OCI-LY7 (cell line): ENCODE results near the gene TRAM2. TPM values are rescaled to one million over a fixed set of nuclear protein-coding genes. Genes with fewer than 3 reads are reported as not detected.

ENCODE experiments used
- BruUV-seq: library from RNA; stranded (reverse); fragments of 400-500 nt; replicated peaks from 2 replicates; lab custom pipeline; 2021; lab: Mats Ljungman, UMichigan
- CTCF ChIA-PET: fragments of 300-600 bp; sonication (Branson Sonifier 250); formaldehyde crosslinking; loops from one replicate; lab custom pipeline; 2022; ENCODE audit warnings: antibody characterized with exemption; ENCODE audit not compliant: unreplicated experiment; lab: Charles Lee
- POLR2A ChIA-PET: fragments of 300-600 bp; sonication (Branson Sonifier 250); formaldehyde crosslinking; loops from one replicate; lab custom pipeline; 2022; ENCODE audit warnings: antibody characterized with exemption; lab: Charles Lee
- DNase-seq: peaks from one replicate; pipeline ENCODE4 v3.0.0-alpha.2; 2015; ENCODE audit warnings: low spot score
- H2AFZ ChIP-seq: fragments of 200-600 bp; sonication (generic), shearing (Covaris generic); 2 replicates; pipeline ENCODE4 v1.6.1; 2014; ENCODE audit warnings: mild to moderate bottlenecking, antibody characterized with exemption, low read length, moderate library complexity
- H3K27ac ChIP-seq: fragments of 200-600 bp; sonication (generic); 2 replicates; pipeline ENCODE4 v1.5.1; 2014; ENCODE audit warnings: mixed run types, low read depth, mild to moderate bottlenecking, moderate library complexity, low read length, inconsistent platforms; ENCODE audit not compliant: poor library complexity, severe bottlenecking
- H3K36me3 ChIP-seq: fragments of 200-600 bp; sonication (generic); 2 replicates; pipeline ENCODE4 v1.6.1; 2014; ENCODE audit warnings: mild to moderate bottlenecking, antibody characterized with exemption, low read length, moderate library complexity, mixed read lengths; ENCODE audit not compliant: insufficient read depth
- H3K4me1 ChIP-seq: fragments of 200-600 bp; sonication (generic); 2 replicates; pipeline ENCODE4 v1.5.1; 2014; ENCODE audit warnings: mild to moderate bottlenecking, low read length; ENCODE audit not compliant: insufficient read depth, poor library complexity, severe bottlenecking
- H3K4me2 ChIP-seq: fragments of 200-600 bp; sonication (generic); 2 replicates; pipeline ENCODE4 v1.6.1; 2014; ENCODE audit warnings: mild to moderate bottlenecking, low read length
- H3K4me3 ChIP-seq: fragments of 200-600 bp; sonication (generic); 2 replicates; pipeline ENCODE4 v1.5.1; 2014; ENCODE audit warnings: mild to moderate bottlenecking, low read depth, low read length; ENCODE audit not compliant: poor library complexity, severe bottlenecking
- H3K79me2 ChIP-seq: fragments of 200-600 bp; sonication (generic); 2 replicates; pipeline ENCODE4 v1.6.1; 2016; ENCODE audit warnings: low read depth, mild to moderate bottlenecking, low read length, moderate library complexity, mixed read lengths; ENCODE audit not compliant: insufficient read depth
- H3K9me2 ChIP-seq: fragments of 200-600 bp; sonication (generic); 2 replicates; pipeline ENCODE4 v1.6.1; 2016; ENCODE audit warnings: mild to moderate bottlenecking, low read length, mixed read lengths; ENCODE audit not compliant: insufficient read depth
- H3K9me3 ChIP-seq: fragments of 200-600 bp; sonication (generic); 2 replicates; pipeline ENCODE4 v1.6.1; 2014; ENCODE audit warnings: mild to moderate bottlenecking, mixed run types, low read length, mixed read lengths
- H4K20me1 ChIP-seq: fragments of 200-600 bp; sonication (generic); 2 replicates; pipeline ENCODE4 v1.6.1; 2014; ENCODE audit warnings: mild to moderate bottlenecking, antibody characterized with exemption, low read length, moderate library complexity, mixed read lengths; ENCODE audit not compliant: insufficient read depth
- CTCF ChIP-seq: fragments of 200-600 bp; sonication (generic); conservative IDR thresholded peaks from 2 replicates; pipeline ENCODE4 v1.5.1; 2014; ENCODE audit warnings: mild to moderate bottlenecking, antibody characterized with exemption, low read length, moderate library complexity, mixed read lengths
- EZH2phosphoT487 ChIP-seq: fragments of 200-600 bp; sonication (generic); IDR thresholded peaks from 2 replicates; pipeline ENCODE4 v1.6.1; 2018; ENCODE audit warnings: low read depth, borderline replicate concordance, mild to moderate bottlenecking, mixed run types, antibody characterized with exemption, low read length, moderate library complexity, mixed read lengths
- intact Hi-C: fragments of 100-400 bp; cut with micrococcal nuclease; formaldehyde crosslinking; loops from one replicate; pipeline ENCODE4 v1.10.0; 2022; ENCODE audit not compliant: unreplicated experiment
- total RNA-seq, 2 experiments: library from RNA; depleted of rRNA in 1 of 2; stranded (reverse); fragments of >200 nt in 1 of 2; shearing (Covaris generic) in 1 of 2; gene quantifications; 2 replicates each; pipeline ENCODE4 v1.2.3, GENCODE V29; 2014 to 2022

TRAM2 gene
- total RNA-seq, 2 experiments from 2014 or later: 19.3 to 38.2 TPM

- Histone ChIP-seq H3K79me2 (no peaks in the 10 kb centered on the region), H3K27ac (no peak overlapping the region), H2AFZ (no peak overlapping the region), H3K36me3 (peaks cover 75% of the 10 kb centered on the region), H3K9me2 (no peaks in the 10 kb centered on the region), H3K4me3 (no peak overlapping the region), H3K4me2 (no peak overlapping the region), H3K4me1 (peaks cover 28% of the 10 kb centered on the region), H4K20me1 (no peaks in the 10 kb centered on the region), H3K9me3 (no peaks in the 10 kb centered on the region)
- no peak for TF ChIP-seq CTCF
- TF ChIP-seq EZH2phosphoT487: no peak
- no TSS peak for BruUV-seq
- CTCF ChIA-PET: interaction anchor here (0.6 kb wide), 1 partner anchor 15 kb away, joined by 3 read pairs; no protein-coding TSS in a partner anchor
- DNase-seq: no peak
- intact Hi-C loops: loop anchor here (1.0 kb wide), 1 partner anchor 88 kb away; no protein-coding TSS in a partner anchor
- POLR2A ChIA-PET: no interaction called here
Measured at GRCh38 chr6:52504782-52505136, 72.1 kb downstream of the TRAM2 start.

- ChIA-PET POLR2A (interaction anchor here (3.9 kb wide), 1 partner anchor 12 kb away, joined by 15 read pairs; no protein-coding TSS in a partner anchor), CTCF (interaction anchor here (0.6 kb wide), 1 partner anchor 15 kb away, joined by 3 read pairs; no protein-coding TSS in a partner anchor)
- Histone ChIP-seq H3K4me1 (peaks cover 34% of the 10 kb centered on the region), H2AFZ (no peak overlapping the region), H3K4me3 (no peak overlapping the region), H3K36me3 (peaks cover 69% of the 10 kb centered on the region), H3K9me2 (no peaks in the 10 kb centered on the region), H3K27ac (no peak overlapping the region), H3K79me2 (no peaks in the 10 kb centered on the region), H3K9me3 (no peaks in the 10 kb centered on the region), H3K4me2 (no peak overlapping the region), H4K20me1 (no peaks in the 10 kb centered on the region)
- no TSS peak for BruUV-seq
- TF ChIP-seq EZH2phosphoT487 (no peak), CTCF (no peak)
- intact Hi-C loops: loop anchor here (1.0 kb wide), 1 partner anchor 71 kb away; no protein-coding TSS in a partner anchor
- DNase-seq: no peak
Measured at GRCh38 chr6:52503851-52504781, 72.7 kb downstream of the TRAM2 start.
